T-helper 22 cell (primary cell): Measurements from ENCODE around the gene OXTR.
"Not testable (repeated sequence)": the region's sequence is repeated elsewhere in the genome, so short reads cannot be mapped to it uniquely, and the experiment has no call there.

Source experiments
- DNase-seq: peaks from one replicate; pipeline ENCODE4 v3.0.0-alpha.2; 2020; ENCODE audit warnings: low read depth

OXTR gene

GRCh38 chr3:8741581-8742261, 27.7 kb downstream of the OXTR start:
- no peak for DNase-seq

- no peak for DNase-seq
These were observed 29.5 kb downstream of the OXTR start for GRCh38 chr3:8739757-8740504.

- DNase-seq = no peak
These were observed 30.8 kb downstream of the OXTR start for GRCh38 chr3:8738639-8739038.

GRCh38 chr3:8737823-8738222, 31.6 kb downstream of the OXTR start:
- no peak for DNase-seq

GRCh38 chr3:8737301-8737700, 32.1 kb downstream of the OXTR start:
- no peak for DNase-seq

GRCh38 chr3:8736436-8736835, 33.0 kb downstream of the OXTR start:
- no peak for DNase-seq

GRCh38 chr3:8734908-8735307, 34.5 kb downstream of the OXTR start:
- no peak for DNase-seq

GRCh38 chr3:8734137-8734878, 35.1 kb downstream of the OXTR start:
- no peak for DNase-seq

GRCh38 chr3:8733332-8734094, 35.9 kb downstream of the OXTR start, which contains the start of gene CAV3:
Gene CAV3 (plus strand): TSS chr3:8733802. CDS start chr3:8733877, 75 bp downstream.
- DNase-seq = no peak

GRCh38 chr3:8732413-8732812, 37.0 kb downstream of the OXTR start:
- no peak for DNase-seq

- DNase-seq = no peak
These were observed 38.8 kb downstream of the OXTR start for GRCh38 chr3:8730656-8731055.

- DNase-seq = no peak
These were observed 39.9 kb downstream of the OXTR start for GRCh38 chr3:8729479-8729878.

GRCh38 chr3:8727605-8728512, 41.6 kb downstream of the OXTR start:
- DNase-seq = no peak

GRCh38 chr3:8724108-8724752, 45.2 kb downstream of the OXTR start:
- no peak for DNase-seq

- no peak for DNase-seq
These were observed 45.8 kb downstream of the OXTR start for GRCh38 chr3:8723612-8724011.

- no peak for DNase-seq
These were observed 46.6 kb downstream of the OXTR start for GRCh38 chr3:8722808-8723207.

- not testable (repeated sequence) for DNase-seq
These were observed 53.7 kb downstream of the OXTR start for GRCh38 chr3:8715757-8716156.

GRCh38 chr3:8713901-8714759, 55.3 kb downstream of the OXTR start:
- no peak for DNase-seq

- no peak for DNase-seq
These were observed 56.5 kb downstream of the OXTR start for GRCh38 chr3:8712908-8713255.
